GM12878 (cell line): ENCODE measurements around the gene ADGRG1.

Experiments used
- HCFC1 ChIP-seq: fragments of 150-350 bp; IDR thresholded peaks from 2 replicates; pipeline ENCODE4 v1.6.1; 2014; ENCODE audit warnings: low read length
- HDAC6 ChIP-seq: fragments of 200-600 bp; sonication (generic); IDR thresholded peaks from one replicate; pipeline ENCODE4 v1.8.0; 2017; ENCODE audit warnings: antibody characterized with exemption; ENCODE audit not compliant: unreplicated experiment
- TF ChIP-seq, protein P1 (sequence below), 3 experiments: IDR thresholded peaks in 2 of 3; conservative IDR thresholded peaks in 1 of 3; 2 replicates each; pipeline ENCODE4 v1.5.1; 2011; ENCODE audit warnings: low read depth in 3 of 3, low read length in 3 of 3, mild to moderate bottlenecking in 3 of 3, control low read depth in 2 of 3, moderate library complexity in 2 of 3, inconsistent platforms in 1 of 3, mixed read lengths in 1 of 3; ENCODE audit not compliant: control insufficient read depth in 2 of 3, insufficient read depth in 1 of 3; ENCODE audit errors: extremely low read depth in 1 of 3
- TF ChIP-seq, protein P2 (sequence below): fragments of 450-650 bp; IDR thresholded peaks from 2 replicates; pipeline ENCODE4 v1.6.1; 2017; ENCODE audit warnings: mild to moderate bottlenecking, low read depth, inconsistent platforms; ENCODE audit not compliant: poor library complexity, severe bottlenecking
- TF ChIP-seq, protein P3 (sequence below): IDR thresholded peaks from 2 replicates; pipeline ENCODE4 v1.6.1; 2011; ENCODE audit warnings: low read depth, mild to moderate bottlenecking, low read length, moderate library complexity, borderline replicate concordance; ENCODE audit errors: extremely low read depth
- TF ChIP-seq, protein P4 (sequence below): fragments of 450-650 bp; IDR thresholded peaks from 2 replicates; pipeline ENCODE4 v1.6.1; 2016; ENCODE audit warnings: mild to moderate bottlenecking

DNA sequence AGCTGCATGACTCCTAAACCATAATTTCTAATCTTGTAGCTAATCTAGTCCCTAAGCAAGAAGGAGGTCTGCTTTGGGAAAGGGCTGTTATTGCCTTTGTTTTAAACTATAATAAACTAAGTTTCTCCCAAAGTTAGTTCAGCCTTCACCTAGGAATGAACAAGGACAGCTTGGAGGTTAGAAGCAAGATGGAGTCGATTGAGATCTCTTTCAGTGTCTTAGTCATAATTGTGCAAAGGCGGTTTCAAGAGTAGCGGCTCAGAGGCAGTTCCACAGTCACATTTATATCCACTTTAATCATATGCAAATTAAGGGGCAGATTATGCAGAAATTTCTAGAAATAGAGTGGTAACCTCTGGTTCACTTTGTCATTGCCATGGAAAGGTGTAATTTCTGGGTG lies 83.6 kb downstream of the ADGRG1 start:
- TF ChIP-seq, protein P1, sequence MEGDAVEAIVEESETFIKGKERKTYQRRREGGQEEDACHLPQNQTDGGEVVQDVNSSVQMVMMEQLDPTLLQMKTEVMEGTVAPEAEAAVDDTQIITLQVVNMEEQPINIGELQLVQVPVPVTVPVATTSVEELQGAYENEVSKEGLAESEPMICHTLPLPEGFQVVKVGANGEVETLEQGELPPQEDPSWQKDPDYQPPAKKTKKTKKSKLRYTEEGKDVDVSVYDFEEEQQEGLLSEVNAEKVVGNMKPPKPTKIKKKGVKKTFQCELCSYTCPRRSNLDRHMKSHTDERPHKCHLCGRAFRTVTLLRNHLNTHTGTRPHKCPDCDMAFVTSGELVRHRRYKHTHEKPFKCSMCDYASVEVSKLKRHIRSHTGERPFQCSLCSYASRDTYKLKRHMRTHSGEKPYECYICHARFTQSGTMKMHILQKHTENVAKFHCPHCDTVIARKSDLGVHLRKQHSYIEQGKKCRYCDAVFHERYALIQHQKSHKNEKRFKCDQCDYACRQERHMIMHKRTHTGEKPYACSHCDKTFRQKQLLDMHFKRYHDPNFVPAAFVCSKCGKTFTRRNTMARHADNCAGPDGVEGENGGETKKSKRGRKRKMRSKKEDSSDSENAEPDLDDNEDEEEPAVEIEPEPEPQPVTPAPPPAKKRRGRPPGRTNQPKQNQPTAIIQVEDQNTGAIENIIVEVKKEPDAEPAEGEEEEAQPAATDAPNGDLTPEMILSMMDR (IDR thresholded peaks at IDR 0.05 in 2 of 3, conservative IDR thresholded peaks at IDR 0.05 in 1 of 3; ENCODE audit: control insufficient read depth in 2 of 3, extremely low read depth in 1 of 3, insufficient read depth in 1 of 3, low read depth in 3 of 3, low read length in 3 of 3): no peak
- TF ChIP-seq, protein P2, sequence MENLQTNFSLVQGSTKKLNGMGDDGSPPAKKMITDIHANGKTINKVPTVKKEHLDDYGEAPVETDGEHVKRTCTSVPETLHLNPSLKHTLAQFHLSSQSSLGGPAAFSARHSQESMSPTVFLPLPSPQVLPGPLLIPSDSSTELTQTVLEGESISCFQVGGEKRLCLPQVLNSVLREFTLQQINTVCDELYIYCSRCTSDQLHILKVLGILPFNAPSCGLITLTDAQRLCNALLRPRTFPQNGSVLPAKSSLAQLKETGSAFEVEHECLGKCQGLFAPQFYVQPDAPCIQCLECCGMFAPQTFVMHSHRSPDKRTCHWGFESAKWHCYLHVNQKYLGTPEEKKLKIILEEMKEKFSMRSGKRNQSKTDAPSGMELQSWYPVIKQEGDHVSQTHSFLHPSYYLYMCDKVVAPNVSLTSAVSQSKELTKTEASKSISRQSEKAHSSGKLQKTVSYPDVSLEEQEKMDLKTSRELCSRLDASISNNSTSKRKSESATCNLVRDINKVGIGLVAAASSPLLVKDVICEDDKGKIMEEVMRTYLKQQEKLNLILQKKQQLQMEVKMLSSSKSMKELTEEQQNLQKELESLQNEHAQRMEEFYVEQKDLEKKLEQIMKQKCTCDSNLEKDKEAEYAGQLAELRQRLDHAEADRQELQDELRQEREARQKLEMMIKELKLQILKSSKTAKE: no peak
- TF ChIP-seq, protein P3, sequence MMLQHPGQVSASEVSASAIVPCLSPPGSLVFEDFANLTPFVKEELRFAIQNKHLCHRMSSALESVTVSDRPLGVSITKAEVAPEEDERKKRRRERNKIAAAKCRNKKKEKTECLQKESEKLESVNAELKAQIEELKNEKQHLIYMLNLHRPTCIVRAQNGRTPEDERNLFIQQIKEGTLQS: no peak
- TF ChIP-seq HCFC1: no peak
- TF ChIP-seq HDAC6: no peak
- TF ChIP-seq, protein P4, sequence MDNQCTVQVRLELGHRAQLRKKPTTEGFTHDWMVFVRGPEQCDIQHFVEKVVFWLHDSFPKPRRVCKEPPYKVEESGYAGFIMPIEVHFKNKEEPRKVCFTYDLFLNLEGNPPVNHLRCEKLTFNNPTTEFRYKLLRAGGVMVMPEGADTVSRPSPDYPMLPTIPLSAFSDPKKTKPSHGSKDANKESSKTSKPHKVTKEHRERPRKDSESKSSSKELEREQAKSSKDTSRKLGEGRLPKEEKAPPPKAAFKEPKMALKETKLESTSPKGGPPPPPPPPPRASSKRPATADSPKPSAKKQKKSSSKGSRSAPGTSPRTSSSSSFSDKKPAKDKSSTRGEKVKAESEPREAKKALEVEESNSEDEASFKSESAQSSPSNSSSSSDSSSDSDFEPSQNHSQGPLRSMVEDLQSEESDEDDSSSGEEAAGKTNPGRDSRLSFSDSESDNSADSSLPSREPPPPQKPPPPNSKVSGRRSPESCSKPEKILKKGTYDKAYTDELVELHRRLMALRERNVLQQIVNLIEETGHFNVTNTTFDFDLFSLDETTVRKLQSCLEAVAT: no peak
